Activated naive CD8-positive, alpha-beta T cell treated with anti-CD3 and anti-CD28 coated beads, Interleukin-2, amount 10 ng/mL, durations not matched to agents 7 days and 5 days (primary cell): ENCODE measurements around the gene CD80. TPM values are rescaled to one million over a fixed set of nuclear protein-coding genes. Genes with fewer than 3 reads are reported as not detected.
"Not testable (repeated sequence)": the region's sequence is repeated elsewhere in the genome, so short reads cannot be mapped to it uniquely, and the experiment has no call there.

ENCODE experiments used
- ATAC-seq: fragments of 150-1000 bp; cut with Tn5 transposase; one replicate; pipeline ENCODE4 v1.10.0; 2021; ENCODE audit warnings: low read depth, moderate library complexity
- POLR2A ChIA-PET: fragments of 350-600 bp; sonication (Branson Sonifier 250); formaldehyde crosslinking; loops from one replicate; lab custom pipeline; 2021; ENCODE audit warnings: antibody characterized with exemption; lab: Charles Lee
- DNase-seq: peaks from one replicate; pipeline ENCODE4 v3.0.0; 2021
- H3K27ac Mint-ChIP-seq: one replicate; pipeline ENCODE4 v1.8.0; 2022; ENCODE audit warnings: mild to moderate bottlenecking, mixed read lengths
- H3K27me3 Mint-ChIP-seq: one replicate; pipeline ENCODE4 v1.8.0; 2022; ENCODE audit warnings: mild to moderate bottlenecking, moderate library complexity, mixed read lengths
- H3K36me3 Mint-ChIP-seq: one replicate; pipeline ENCODE4 v1.8.0; 2021; ENCODE audit warnings: mild to moderate bottlenecking, mixed read lengths
- H3K4me1 Mint-ChIP-seq: one replicate; pipeline ENCODE4 v1.8.0; 2021; ENCODE audit warnings: mixed read lengths
- H3K4me3 Mint-ChIP-seq: one replicate; pipeline ENCODE4 v1.8.0; 2022; ENCODE audit warnings: mild to moderate bottlenecking, moderate library complexity, mixed read lengths
- H3K9me3 Mint-ChIP-seq: one replicate; pipeline ENCODE4 v1.8.0; 2021; ENCODE audit warnings: mixed read lengths
- total RNA-seq, 2 experiments: library from RNA; stranded (reverse); gene quantifications; one replicate each; pipeline ENCODE4 v1.2.3, GENCODE V29; 2021

CD80 gene
- total RNA-seq, 2 experiments from 2014 or later = 11.6 to 15.2 TPM

GRCh38 chr3:119552928-119553327 is 6.5 kb downstream of the CD80 start:
- not testable (repeated sequence) for H3K4me3 Mint-ChIP-seq, H3K9me3 Mint-ChIP-seq, H3K27me3 Mint-ChIP-seq, DNase-seq, H3K27ac Mint-ChIP-seq, ATAC-seq
- peaks cover 67% of the 10 kb centered on the region for H3K36me3 Mint-ChIP-seq
- POLR2A ChIA-PET = interaction anchor here (0.6 kb wide), 1 partner anchor 105 kb away, joined by 3 read pairs; no protein-coding TSS in a partner anchor
- H3K4me1 Mint-ChIP-seq = peaks cover 50% of the 10 kb centered on the region

DNA sequence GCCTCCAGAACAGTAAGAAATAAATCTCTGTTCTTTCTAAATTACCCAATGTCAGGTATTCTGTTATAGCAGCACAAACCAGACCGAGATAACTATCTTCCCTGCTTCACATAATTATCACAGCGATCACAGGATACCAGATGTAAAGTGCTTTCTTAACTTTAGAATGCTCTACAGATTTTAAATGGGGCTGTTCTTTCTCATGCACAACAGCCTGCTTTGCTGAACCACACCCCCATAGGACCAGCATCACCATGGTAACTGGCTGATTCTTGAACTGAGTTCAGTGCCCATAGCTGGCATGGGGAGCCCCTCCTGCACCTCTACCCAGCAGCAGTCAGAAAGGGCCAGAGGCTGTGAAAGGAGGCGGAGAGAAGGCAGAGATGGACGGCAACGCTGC is 7.8 kb downstream of the CD80 start:
- no peaks in the 10 kb centered on the region for H3K9me3 Mint-ChIP-seq
- peaks cover 39% of the 10 kb centered on the region for H3K4me1 Mint-ChIP-seq
- H3K27ac Mint-ChIP-seq = no peak overlapping the region
- no peak for DNase-seq
- no peak overlapping the region for H3K4me3 Mint-ChIP-seq
- POLR2A ChIA-PET = interaction anchor here (0.7 kb wide), 1 partner anchor 53 kb away, joined by 3 read pairs; the partner anchor contains the start of gene TIMMDC1
- no peaks in the 10 kb centered on the region for H3K27me3 Mint-ChIP-seq
- H3K36me3 Mint-ChIP-seq = peaks cover 65% of the 10 kb centered on the region
- no peak for ATAC-seq

DNA sequence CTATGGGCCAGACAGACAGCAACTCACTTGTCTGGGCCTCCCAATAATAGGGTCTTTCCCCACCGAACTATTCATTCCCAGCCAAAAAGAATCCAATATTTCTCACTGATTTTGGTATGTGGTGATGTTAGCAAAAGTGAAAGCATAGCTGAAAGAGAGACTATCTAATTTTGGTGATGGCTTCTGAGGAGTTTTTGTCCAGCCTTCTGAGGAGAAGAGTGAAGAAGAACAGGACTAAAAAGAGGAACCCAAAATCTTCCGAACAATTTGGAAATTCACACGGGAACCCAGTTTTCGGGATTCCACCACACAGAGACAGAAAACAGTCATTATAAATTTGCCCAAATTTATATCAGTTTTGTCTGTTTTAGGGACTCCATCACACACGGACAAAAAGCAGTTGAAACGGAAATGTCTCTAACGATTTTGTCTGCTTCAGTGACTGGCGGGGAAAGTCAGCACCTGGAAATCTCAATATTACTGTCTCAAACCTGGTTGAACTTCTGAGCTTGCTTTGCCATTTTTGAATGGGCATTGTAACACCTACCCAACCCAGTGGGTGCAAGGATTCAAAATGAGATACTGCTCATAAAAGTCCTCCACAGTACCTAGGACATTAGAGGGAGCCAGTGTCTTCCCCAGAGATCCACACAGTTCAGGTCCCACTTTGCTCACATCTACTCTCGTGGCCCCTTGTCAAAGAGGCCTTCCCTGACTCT is 9.1 kb downstream of the CD80 start:
- ATAC-seq (no peak), DNase-seq (no peak)
- peaks cover 62% of the 10 kb centered on the region for H3K36me3 Mint-ChIP-seq
- no peak overlapping the region for H3K27ac Mint-ChIP-seq
- H3K27me3 Mint-ChIP-seq = no peaks in the 10 kb centered on the region
- no peaks in the 10 kb centered on the region for H3K9me3 Mint-ChIP-seq
- H3K4me1 Mint-ChIP-seq = peaks cover 29% of the 10 kb centered on the region
- no peak overlapping the region for H3K4me3 Mint-ChIP-seq
- POLR2A ChIA-PET = interaction anchor here (0.8 kb wide), 1 partner anchor 127 kb away, joined by 3 read pairs; the partner anchor contains the start of gene COX17

DNA sequence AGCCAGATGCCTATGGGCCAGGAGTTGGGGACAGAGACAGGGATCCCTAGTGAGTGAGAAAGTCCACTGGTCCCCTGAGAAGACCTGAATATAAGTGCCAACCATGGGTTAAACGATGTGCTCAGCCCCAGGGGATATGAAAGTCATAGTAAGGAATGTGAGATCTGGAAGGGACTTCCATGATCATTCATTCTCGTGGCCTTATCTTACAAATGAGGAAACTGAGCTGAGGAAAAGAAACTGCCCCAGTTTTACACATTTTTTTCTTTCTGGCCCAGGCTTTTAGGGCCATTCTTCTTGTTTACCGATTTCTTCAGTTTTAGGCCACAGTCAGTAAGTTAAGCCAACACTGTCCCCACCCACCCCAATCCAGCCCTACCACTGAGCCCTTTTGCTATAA is 11.1 kb downstream of the CD80 start:
- H3K4me1 Mint-ChIP-seq = peaks cover 14% of the 10 kb centered on the region
- no peak overlapping the region for H3K4me3 Mint-ChIP-seq
- no peaks in the 10 kb centered on the region for H3K9me3 Mint-ChIP-seq
- no peak for ATAC-seq
- DNase-seq = no peak
- POLR2A ChIA-PET = no interaction called here
- no peak overlapping the region for H3K27ac Mint-ChIP-seq
- no peaks in the 10 kb centered on the region for H3K27me3 Mint-ChIP-seq
- H3K36me3 Mint-ChIP-seq = peaks cover 68% of the 10 kb centered on the region

- ATAC-seq (no peak), DNase-seq (no peak)
- POLR2A ChIA-PET = no interaction called here
- Mint-ChIP-seq H3K27ac (no peak overlapping the region), H3K9me3 (no peaks in the 10 kb centered on the region), H3K4me3 (no peak overlapping the region), H3K27me3 (no peaks in the 10 kb centered on the region), H3K4me1 (peaks cover 16% of the 10 kb centered on the region), H3K36me3 (peaks cover 75% of the 10 kb centered on the region)
Measured at GRCh38 chr3:119547227-119547626, 12.2 kb downstream of the CD80 start.

GRCh38 chr3:119543147-119543546 is 16.3 kb downstream of the CD80 start:
- H3K36me3 Mint-ChIP-seq = peaks cover 74% of the 10 kb centered on the region
- POLR2A ChIA-PET = interaction anchor here (0.7 kb wide), 1 partner anchor 15 kb away, joined by 5 read pairs; no protein-coding TSS in a partner anchor
- ATAC-seq (no peak), DNase-seq (no peak)
- peaks cover 12% of the 10 kb centered on the region for H3K4me1 Mint-ChIP-seq
- H3K27me3 Mint-ChIP-seq = no peaks in the 10 kb centered on the region
- no peak overlapping the region for H3K27ac Mint-ChIP-seq
- no peak overlapping the region for H3K4me3 Mint-ChIP-seq
- H3K9me3 Mint-ChIP-seq = no peaks in the 10 kb centered on the region

GRCh38 chr3:119542168-119542767 is 17.1 kb downstream of the CD80 start:
- no peak for ATAC-seq
- POLR2A ChIA-PET = interaction anchor here (0.6 kb wide), 1 partner anchor 251 kb away, joined by 3 read pairs; no protein-coding TSS in a partner anchor
- Mint-ChIP-seq H3K4me3 (no peak overlapping the region), H3K9me3 (no peaks in the 10 kb centered on the region), H3K4me1 (peaks cover 10% of the 10 kb centered on the region), H3K27me3 (no peaks in the 10 kb centered on the region), H3K36me3 (peaks cover 69% of the 10 kb centered on the region), H3K27ac (no peak overlapping the region)
- no peak for DNase-seq

DNA sequence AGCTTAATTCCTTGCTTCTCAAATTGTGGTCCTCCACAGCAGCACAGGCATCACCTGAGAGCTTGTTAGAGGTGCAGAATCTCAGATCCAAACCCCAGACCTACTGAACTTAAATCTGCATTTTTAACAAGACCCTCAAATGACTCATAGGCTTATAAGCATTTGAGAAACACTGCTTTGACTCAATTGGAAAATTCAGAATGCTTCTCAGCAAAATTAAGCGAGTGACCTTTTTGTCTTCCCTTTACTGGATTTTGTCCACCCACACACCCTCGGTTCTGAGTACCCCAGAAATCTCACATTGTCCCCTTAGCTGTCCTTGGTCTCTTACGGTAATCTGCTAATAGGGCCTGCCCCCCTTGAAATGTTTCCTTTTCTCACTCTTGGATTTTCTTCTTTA is 17.9 kb downstream of the CD80 start:
- ATAC-seq = no peak
- Mint-ChIP-seq H3K27me3 (no peaks in the 10 kb centered on the region), H3K4me3 (no peak overlapping the region), H3K36me3 (peaks cover 71% of the 10 kb centered on the region), H3K9me3 (no peaks in the 10 kb centered on the region), H3K27ac (no peak overlapping the region), H3K4me1 (peaks cover 10% of the 10 kb centered on the region)
- POLR2A ChIA-PET = no interaction called here
- DNase-seq = no peak

DNA sequence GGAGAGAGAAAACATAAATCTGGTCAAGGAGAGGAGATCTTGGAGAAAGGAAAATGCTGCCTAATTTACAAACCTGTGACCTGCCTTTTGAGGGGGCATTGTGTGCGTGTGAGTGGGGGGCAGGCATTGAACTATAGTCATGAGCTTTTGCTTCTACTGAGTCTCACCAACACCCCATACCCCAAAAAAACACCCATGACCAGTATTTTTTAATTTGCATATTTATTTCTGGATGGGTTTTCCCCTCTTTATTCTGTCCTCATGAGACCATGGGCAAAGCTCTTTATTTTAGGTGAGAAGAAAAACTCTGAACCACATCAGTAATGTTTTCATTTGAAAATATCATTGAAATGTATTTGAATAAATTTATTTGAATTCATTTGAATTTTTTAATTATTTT is 20.6 kb downstream of the CD80 start:
- Mint-ChIP-seq H3K27me3 (no peaks in the 10 kb centered on the region), H3K4me1 (peaks cover 5% of the 10 kb centered on the region)
- POLR2A ChIA-PET = no interaction called here

DNA sequence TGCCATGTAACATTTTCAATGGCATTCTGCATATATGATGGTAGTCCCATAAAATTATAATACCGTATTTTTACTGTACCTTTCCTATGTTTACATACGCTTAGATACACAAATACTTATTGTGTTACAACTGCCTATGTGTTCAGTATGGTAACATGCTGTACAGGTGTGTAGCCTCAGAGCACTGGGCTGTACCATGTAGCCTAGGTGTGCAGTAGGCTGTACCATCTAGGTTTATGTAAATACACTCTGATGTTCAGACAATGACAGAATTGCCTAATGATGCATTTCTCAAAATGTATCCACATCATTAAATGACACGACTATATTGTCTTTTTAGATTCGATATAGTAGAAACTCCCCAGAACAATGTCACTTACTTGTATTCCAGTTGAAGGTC is 22.7 kb downstream of the CD80 start:
- Mint-ChIP-seq H3K27me3 (no peaks in the 10 kb centered on the region), H3K27ac (no peak overlapping the region), H3K9me3 (no peaks in the 10 kb centered on the region), H3K36me3 (peaks cover 45% of the 10 kb centered on the region), H3K4me3 (no peak overlapping the region), H3K4me1 (peaks cover 2% of the 10 kb centered on the region)
- ATAC-seq (no peak), DNase-seq (no peak)
- POLR2A ChIA-PET = no interaction called here

More for the DNA sequence above, 20.6 kb downstream of the CD80 start:
- H3K9me3 Mint-ChIP-seq = no peaks in the 10 kb centered on the region
- ATAC-seq (no peak), DNase-seq (no peak)
- no peak overlapping the region for H3K27ac Mint-ChIP-seq
- peaks cover 49% of the 10 kb centered on the region for H3K36me3 Mint-ChIP-seq
- no peak overlapping the region for H3K4me3 Mint-ChIP-seq

DNA sequence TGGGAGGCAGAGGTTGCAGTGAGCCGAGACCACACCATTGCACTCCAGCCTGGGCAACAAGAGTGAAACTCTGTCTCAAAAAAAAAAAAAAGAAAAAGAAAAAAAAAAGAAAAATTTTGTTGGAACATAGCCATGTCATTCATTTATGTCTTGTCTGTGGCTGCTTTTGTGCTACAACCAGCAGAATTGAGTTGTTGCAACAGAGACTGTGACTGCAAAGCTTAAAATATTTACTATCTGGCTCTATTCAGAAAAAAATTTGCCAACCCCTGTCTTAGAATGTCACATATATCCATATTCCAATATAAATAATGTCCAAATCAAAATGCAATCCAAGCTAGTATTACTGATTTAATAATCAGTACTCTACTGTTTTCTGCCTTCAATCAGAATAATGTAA is 25.1 kb downstream of the CD80 start:
- ATAC-seq = no peak
- no peak for DNase-seq
- POLR2A ChIA-PET = interaction anchor here (0.7 kb wide), 1 partner anchor 139 kb away, joined by 3 read pairs; no protein-coding TSS in a partner anchor
- Mint-ChIP-seq H3K4me3 (no peak overlapping the region), H3K4me1 (no peaks in the 10 kb centered on the region), H3K27ac (no peak overlapping the region), H3K27me3 (no peaks in the 10 kb centered on the region), H3K9me3 (no peaks in the 10 kb centered on the region), H3K36me3 (peaks cover 42% of the 10 kb centered on the region)

DNA sequence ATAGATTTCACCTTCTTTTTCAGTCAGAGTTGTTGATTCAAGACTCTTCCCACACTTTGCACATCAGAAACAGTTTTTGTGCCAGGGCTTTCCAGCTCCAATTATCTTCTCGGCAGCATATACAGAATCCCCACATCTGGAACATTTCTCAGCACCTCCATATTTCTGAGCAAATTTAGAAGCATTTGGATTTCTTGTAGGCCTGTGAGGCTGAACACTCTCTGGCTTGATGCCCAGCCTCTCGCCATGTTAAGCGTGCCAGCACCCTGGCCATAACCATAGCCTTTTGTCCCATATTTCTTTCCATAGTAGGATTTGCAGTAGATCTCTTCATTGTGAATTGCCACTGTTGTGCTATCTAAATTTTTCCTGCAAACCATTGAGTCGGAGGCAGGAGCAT is 28.3 kb downstream of the CD80 start:
- POLR2A ChIA-PET = no interaction called here
- Mint-ChIP-seq H3K36me3 (peaks cover 47% of the 10 kb centered on the region), H3K4me1 (no peaks in the 10 kb centered on the region), H3K9me3 (no peaks in the 10 kb centered on the region), H3K27me3 (no peaks in the 10 kb centered on the region), H3K4me3 (no peak overlapping the region), H3K27ac (no peak overlapping the region)
- no peak for ATAC-seq
- DNase-seq = no peak

DNA sequence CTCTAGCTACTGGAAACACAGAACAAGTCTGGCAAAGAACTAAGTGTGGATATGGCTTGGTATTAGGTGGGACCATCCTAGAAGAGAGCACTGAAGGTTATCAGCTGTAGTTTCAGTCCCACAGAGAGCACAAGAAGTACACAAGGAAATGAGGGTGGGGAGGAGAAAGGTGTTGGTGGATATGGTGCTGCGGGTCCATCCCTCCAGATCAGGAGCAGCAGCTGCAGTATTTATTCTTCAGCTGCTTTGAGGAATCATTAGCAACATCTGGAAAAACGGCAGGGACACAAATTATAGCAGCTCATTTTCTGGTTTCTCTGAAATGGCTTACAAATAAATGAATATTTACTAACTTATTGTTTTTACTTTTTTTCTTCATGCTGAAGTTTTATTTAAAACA is 29.0 kb downstream of the CD80 start:
- H3K4me1 Mint-ChIP-seq = no peaks in the 10 kb centered on the region
- no peaks in the 10 kb centered on the region for H3K9me3 Mint-ChIP-seq
- no peak overlapping the region for H3K27ac Mint-ChIP-seq
- DNase-seq (no peak), ATAC-seq (no peak)
- no peaks in the 10 kb centered on the region for H3K27me3 Mint-ChIP-seq
- H3K36me3 Mint-ChIP-seq = peaks cover 50% of the 10 kb centered on the region
- no peak overlapping the region for H3K4me3 Mint-ChIP-seq
- POLR2A ChIA-PET = no interaction called here

DNA sequence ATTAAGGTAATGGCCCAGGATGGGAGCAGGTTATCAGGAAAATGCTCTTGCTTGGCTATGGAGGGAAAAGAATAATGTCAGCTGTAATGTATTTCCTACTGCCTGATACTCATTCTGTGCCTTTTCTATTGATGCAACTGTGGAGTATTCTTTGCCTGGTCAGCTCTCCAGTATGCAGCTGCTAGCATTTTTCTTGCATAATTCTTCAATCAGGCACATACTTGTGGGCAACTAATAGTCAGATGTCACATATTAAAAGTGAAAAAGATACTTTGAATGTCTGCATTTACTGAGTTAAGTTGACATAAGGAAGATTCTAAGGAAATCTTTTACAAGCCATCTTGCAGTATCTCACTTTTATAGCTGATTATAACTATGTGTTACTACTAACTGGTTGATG is 29.5 kb downstream of the CD80 start:
- ATAC-seq = no peak
- POLR2A ChIA-PET = no interaction called here
- H3K36me3 Mint-ChIP-seq = peaks cover 50% of the 10 kb centered on the region
- no peak overlapping the region for H3K4me3 Mint-ChIP-seq
- H3K4me1 Mint-ChIP-seq = no peaks in the 10 kb centered on the region
- no peaks in the 10 kb centered on the region for H3K9me3 Mint-ChIP-seq
- no peak overlapping the region for H3K27ac Mint-ChIP-seq
- no peaks in the 10 kb centered on the region for H3K27me3 Mint-ChIP-seq
- DNase-seq = no peak
